Measurements from ENCODE around the gene TNNT2. TPM values are rescaled to one million over a fixed set of nuclear protein-coding genes. Genes with fewer than 3 reads are reported as not detected.

Gene TNNT2
- total RNA-seq, 2 experiments from 2014 or later, result not detected

DNA sequence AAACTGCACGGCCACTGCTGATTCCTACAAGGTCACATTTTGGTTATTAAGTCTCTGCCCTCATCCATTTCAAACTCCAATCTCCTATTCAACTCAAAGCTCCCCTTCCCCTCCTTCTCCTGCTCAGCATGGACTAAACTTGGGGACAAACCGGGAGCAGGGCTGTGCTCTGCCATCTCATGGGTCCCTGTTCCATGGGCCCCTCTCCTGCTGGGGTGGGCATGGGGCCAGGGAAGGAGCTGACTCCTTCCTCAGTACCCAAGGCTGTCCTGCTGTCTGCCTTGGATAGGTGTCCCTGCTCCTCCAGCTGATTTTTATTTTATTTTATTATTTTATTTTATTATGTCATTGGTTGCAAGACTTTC, 27.1 kb downstream of the TNNT2 start:
- intact Hi-C loops (cut with micrococcal nuclease), result no loop called here
- CTCF ChIA-PET, result interaction anchor here (1.2 kb wide), 2 partner anchors 17 to 97 kb away, joined by 3 read pairs; no protein-coding TSS in a partner anchor
- Mint-ChIP-seq H3K9me3 (no peaks in the 10 kb centered on the region), H3K27me3 (peaks cover 14% of the 10 kb centered on the region), H3K36me3 (no peaks in the 10 kb centered on the region), H3K4me3 (no peak overlapping the region), H3K4me1 (ENCODE audit: low read depth) (no peaks in the 10 kb centered on the region), H3K27ac (no peak overlapping the region)
- POLR2A ChIA-PET, result interaction anchor here (0.6 kb wide), 1 partner anchor 84 kb away, joined by 4 read pairs; no protein-coding TSS in a partner anchor
- DNase-seq, result no peak

DNA sequence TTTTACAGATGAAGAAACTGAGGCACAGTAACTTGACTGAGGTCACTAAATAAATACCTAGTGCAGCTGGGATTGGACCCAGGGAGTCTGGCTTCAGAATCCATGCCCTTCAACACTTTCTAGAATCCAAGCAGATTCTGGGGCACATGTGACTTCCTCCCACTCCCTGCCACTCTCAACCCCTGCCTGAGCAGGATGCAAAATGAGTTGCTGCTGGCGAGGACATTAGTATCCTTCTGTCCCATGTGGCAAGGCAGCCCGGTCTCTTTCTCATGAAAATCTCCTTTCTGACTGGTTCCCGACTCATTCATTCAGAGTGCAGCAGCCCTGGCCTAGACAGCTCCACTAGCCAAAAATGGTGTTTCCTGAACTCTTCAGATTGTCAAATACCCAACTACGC, 28.4 kb downstream of the TNNT2 start:
- intact Hi-C loops (cut with micrococcal nuclease), result no loop called here
- H3K9me3 Mint-ChIP-seq, result no peaks in the 10 kb centered on the region
- H3K4me3 Mint-ChIP-seq, result no peak overlapping the region
- H3K4me1 Mint-ChIP-seq (ENCODE audit: low read depth), result no peaks in the 10 kb centered on the region
- ChIA-PET CTCF (interaction anchor here (1.2 to 1.8 kb wide), 5 partner anchors 10 to 164 kb away, joined by 3 to 5 read pairs (median 4); no protein-coding TSS in a partner anchor), POLR2A (no interaction called here)
- peaks cover 13% of the 10 kb centered on the region for H3K27me3 Mint-ChIP-seq
- DNase-seq, result no peak
- no peaks in the 10 kb centered on the region for H3K36me3 Mint-ChIP-seq
- no peak overlapping the region for H3K27ac Mint-ChIP-seq

DNA sequence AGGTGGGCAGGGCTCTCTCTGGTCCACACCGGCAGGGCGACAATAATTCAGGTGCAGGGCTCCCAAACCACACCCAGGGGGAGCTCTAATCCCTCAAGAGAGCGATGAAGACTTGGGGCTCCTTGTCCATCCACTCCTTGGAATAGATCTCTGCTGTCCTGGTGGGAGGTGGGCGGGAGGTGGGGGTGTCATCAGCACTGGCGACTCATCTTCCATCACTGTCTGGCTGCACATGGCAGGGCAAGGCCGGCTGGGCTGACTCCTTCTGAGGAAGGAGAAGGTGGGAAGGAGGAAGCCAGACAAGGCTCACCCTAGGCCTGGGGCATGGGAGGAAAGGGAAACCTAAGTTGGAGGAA, 29.3 kb downstream of the TNNT2 start:
- H3K27ac Mint-ChIP-seq, result no peak overlapping the region
- POLR2A ChIA-PET, result no interaction called here
- intact Hi-C loops (cut with micrococcal nuclease), result no loop called here
- DNase-seq, result peak; percentile 49
- peaks cover 13% of the 10 kb centered on the region for H3K27me3 Mint-ChIP-seq
- CTCF ChIA-PET, result interaction anchor here (1.1 to 1.8 kb wide), 7 partner anchors 11 to 165 kb away, joined by 3 to 5 read pairs (median 4); no protein-coding TSS in a partner anchor
- no peak overlapping the region for H3K4me3 Mint-ChIP-seq
- H3K4me1 Mint-ChIP-seq (ENCODE audit: low read depth), result no peaks in the 10 kb centered on the region
- H3K36me3 Mint-ChIP-seq, result no peaks in the 10 kb centered on the region
- H3K9me3 Mint-ChIP-seq, result no peaks in the 10 kb centered on the region

- no peaks in the 10 kb centered on the region for H3K4me1 Mint-ChIP-seq (ENCODE audit: low read depth)
- no peaks in the 10 kb centered on the region for H3K36me3 Mint-ChIP-seq
- no peak overlapping the region for H3K27ac Mint-ChIP-seq
- no peak for DNase-seq
- H3K9me3 Mint-ChIP-seq, result no peaks in the 10 kb centered on the region
- no peak overlapping the region for H3K4me3 Mint-ChIP-seq
- ChIA-PET CTCF (interaction anchor here (1.1 to 1.8 kb wide), 9 partner anchors 13 to 166 kb away, joined by 3 to 5 read pairs (median 4); no protein-coding TSS in a partner anchor), POLR2A (no interaction called here)
- peaks cover 13% of the 10 kb centered on the region for H3K27me3 Mint-ChIP-seq
- intact Hi-C loops (cut with micrococcal nuclease), result no loop called here
Measured at GRCh38 chr1:201347498-201348210, 29.8 kb downstream of the TNNT2 start.

DNA sequence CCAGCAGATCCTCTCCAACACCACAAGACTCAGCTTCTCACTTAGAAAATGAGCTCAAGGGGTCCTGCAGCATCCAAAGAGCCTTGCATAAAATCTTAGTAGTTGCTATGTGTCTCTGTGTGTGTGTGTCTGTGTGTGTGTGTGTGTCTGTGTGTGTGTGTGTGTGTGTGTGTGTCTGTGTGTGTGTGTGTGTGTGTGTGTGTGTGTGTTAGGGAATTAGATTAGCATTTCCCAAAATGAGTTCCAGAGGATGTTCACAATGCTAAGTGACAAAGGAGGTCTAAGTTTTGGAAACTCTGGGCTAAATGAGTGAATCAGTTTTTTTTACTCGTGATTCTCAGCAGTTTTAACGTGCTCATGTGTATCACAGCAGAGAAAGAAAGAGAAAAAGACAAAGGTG, 30.5 kb downstream of the TNNT2 start:
- Mint-ChIP-seq H3K4me1 (ENCODE audit: low read depth) (no peaks in the 10 kb centered on the region), H3K4me3 (no peak overlapping the region), H3K36me3 (no peaks in the 10 kb centered on the region), H3K9me3 (no peaks in the 10 kb centered on the region), H3K27me3 (peaks cover 13% of the 10 kb centered on the region), H3K27ac (no peak overlapping the region)
- no peak for DNase-seq
- CTCF ChIA-PET, result interaction anchor here (1.1 to 1.7 kb wide), 4 partner anchors 13 to 93 kb away, joined by 3 to 5 read pairs (median 4); no protein-coding TSS in a partner anchor
- POLR2A ChIA-PET, result interaction anchor here (0.6 kb wide), 1 partner anchor 1025 kb away, joined by 3 read pairs; no protein-coding TSS in a partner anchor
- intact Hi-C loops (cut with micrococcal nuclease), result no loop called here

- H3K27ac Mint-ChIP-seq, result no peak overlapping the region
- ChIA-PET CTCF (interaction anchor here (1.1 to 1.3 kb wide), 3 partner anchors 14 to 92 kb away, joined by 3 to 5 read pairs (median 3); no protein-coding TSS in a partner anchor), POLR2A (interaction anchor here (0.6 kb wide), 1 partner anchor 1026 kb away, joined by 3 read pairs; no protein-coding TSS in a partner anchor)
- intact Hi-C loops (cut with micrococcal nuclease), result no loop called here
- no peak for DNase-seq
- H3K4me1 Mint-ChIP-seq (ENCODE audit: low read depth), result no peaks in the 10 kb centered on the region
- no peak overlapping the region for H3K4me3 Mint-ChIP-seq
- no peaks in the 10 kb centered on the region for H3K36me3 Mint-ChIP-seq
- H3K27me3 Mint-ChIP-seq, result peaks cover 13% of the 10 kb centered on the region
- H3K9me3 Mint-ChIP-seq, result peaks cover under 1% of the 10 kb centered on the region
Measured at GRCh38 chr1:201346337-201346939, 31.0 kb downstream of the TNNT2 start.

DNA sequence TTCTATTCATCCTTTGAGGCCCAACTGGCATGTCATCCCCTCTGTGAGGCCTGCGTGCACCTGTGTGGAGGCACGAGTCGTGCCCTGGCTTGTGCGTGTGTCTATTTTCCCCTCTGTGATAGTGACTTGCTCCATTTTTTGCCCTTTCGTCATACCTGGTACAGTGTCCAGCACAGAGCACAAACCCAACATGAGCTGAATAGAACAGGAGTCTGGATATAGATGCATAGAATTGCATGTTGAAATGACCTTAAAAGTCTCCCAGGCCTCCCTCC, 32.5 kb downstream of the TNNT2 start:
- Mint-ChIP-seq H3K36me3 (no peaks in the 10 kb centered on the region), H3K27me3 (peaks cover 11% of the 10 kb centered on the region), H3K4me1 (ENCODE audit: low read depth) (no peaks in the 10 kb centered on the region), H3K9me3 (peaks cover 6% of the 10 kb centered on the region), H3K27ac (no peak overlapping the region), H3K4me3 (no peak overlapping the region)
- DNase-seq, result no peak
- ChIA-PET CTCF (no interaction called here), POLR2A (no interaction called here)
- intact Hi-C loops (cut with micrococcal nuclease), result no loop called here

DNA sequence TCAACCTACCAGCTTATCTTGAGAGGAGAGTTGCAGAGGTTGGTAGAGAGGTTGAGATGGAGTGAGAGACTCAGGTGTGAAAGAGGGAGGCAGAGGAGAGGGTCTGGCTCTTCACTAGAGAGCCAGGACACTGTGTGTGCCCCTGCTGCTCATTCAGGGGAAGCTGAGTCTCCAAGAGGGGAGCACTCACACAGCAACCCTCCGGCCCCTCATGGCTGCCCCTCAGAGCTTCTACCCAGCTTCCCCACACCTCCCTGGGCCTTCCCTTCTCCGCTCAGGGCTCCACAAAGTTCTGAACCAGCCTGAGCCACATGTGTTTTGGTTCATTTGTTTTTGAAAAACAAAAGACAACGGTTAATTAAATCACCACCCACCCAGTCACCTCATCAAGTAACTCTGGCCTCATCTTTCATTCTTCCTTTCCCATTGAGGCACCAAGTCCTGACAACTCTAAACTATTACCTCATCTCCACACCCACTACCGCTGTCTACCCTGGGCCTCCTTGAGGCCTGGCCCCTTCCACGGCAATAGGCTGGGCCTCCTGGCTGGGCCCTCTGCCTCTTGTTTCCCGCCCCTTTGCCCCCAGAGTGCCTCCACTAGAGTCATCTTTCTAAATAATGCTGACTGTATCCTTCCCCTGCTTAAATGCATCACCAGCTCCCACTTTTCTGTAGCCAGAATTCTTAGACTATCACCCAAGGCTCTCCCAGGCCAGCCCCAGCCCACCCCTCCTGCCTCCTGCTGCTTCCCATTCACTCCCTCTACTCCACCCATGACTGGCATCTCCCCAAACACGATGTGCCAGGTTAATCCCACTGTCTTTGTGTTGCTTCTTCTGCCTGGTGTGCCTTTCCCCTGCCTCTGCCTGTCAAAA, 33.0 kb downstream of the TNNT2 start:
- intact Hi-C loops (cut with micrococcal nuclease), result no loop called here
- H3K4me1 Mint-ChIP-seq (ENCODE audit: low read depth), result no peaks in the 10 kb centered on the region

DNA sequence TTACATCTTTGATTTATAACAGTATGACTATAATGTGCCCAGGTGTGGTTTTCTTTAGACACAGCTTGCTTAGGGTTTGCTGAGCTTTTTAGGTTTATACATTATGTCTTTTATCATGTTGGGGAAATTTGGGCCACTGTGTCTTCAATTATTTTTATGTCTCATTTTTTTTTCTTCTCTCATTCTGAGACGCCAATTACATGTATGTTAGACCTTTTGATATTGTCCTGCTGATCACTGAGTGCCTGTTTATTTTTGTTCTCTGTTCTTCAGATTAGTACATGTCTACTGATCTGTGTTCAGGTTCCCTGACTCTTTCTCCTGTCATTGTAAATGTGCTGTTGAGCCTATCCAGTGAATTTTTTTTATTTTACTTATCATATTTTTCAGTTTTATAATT, 36.1 kb downstream of the TNNT2 start:
- ChIA-PET POLR2A (no interaction called here), CTCF (no interaction called here)
- intact Hi-C loops (cut with micrococcal nuclease), result no loop called here
- H3K36me3 Mint-ChIP-seq, result no peaks in the 10 kb centered on the region
- H3K4me3 Mint-ChIP-seq, result no peak overlapping the region
- H3K9me3 Mint-ChIP-seq, result peaks cover 6% of the 10 kb centered on the region
- no peaks in the 10 kb centered on the region for H3K4me1 Mint-ChIP-seq (ENCODE audit: low read depth)
- peaks cover 7% of the 10 kb centered on the region for H3K27me3 Mint-ChIP-seq
- no peak overlapping the region for H3K27ac Mint-ChIP-seq
- DNase-seq, result no peak

More for the DNA sequence above, 33.0 kb downstream of the TNNT2 start:
- CTCF ChIA-PET, result interaction anchor here (0.7 kb wide), 1 partner anchor 18 kb away, joined by 3 read pairs; no protein-coding TSS in a partner anchor
- no peak overlapping the region for H3K4me3 Mint-ChIP-seq
- peaks cover 11% of the 10 kb centered on the region for H3K27me3 Mint-ChIP-seq
- no peaks in the 10 kb centered on the region for H3K36me3 Mint-ChIP-seq
- POLR2A ChIA-PET, result no interaction called here
- H3K27ac Mint-ChIP-seq, result no peak overlapping the region
- DNase-seq, result no peak
- peaks cover 6% of the 10 kb centered on the region for H3K9me3 Mint-ChIP-seq

DNA sequence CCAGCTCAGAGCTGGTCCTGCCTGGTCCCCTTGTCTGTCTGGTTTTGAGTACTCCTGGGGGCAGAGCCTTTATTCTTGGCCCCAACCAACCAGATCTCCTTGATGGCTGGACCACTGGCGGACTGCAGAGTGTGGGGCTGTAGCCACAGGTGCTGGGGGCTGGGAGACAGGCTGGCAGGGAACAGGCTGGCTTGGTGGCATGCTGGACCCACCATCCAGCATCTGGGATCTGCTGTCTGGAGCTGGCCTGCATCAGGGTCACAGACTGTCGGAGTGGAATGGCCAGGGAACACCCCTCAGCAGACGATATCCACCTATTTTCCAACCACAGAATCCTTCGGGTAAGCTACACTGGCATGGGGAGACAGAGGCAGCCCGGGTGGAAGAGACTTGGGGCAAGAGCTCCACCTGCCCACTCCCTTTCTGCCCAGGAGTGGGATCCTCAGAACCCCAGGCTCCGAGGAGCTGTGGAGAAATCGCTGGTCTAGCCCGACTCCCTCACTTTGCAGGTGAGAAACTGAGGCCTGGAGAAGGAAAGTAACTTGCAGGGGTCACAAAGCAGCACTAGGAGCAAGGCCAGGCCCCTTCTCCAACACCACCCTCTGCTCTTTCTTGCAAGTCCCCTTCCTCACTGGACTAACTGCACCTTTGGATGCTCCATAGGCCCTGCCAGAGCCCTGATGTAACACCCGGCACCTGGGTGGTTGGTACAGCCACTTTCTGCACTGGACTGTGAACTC, 40.6 kb downstream of the TNNT2 start:
- DNase-seq, result no peak
- Mint-ChIP-seq H3K27me3 (peaks cover 4% of the 10 kb centered on the region), H3K4me3 (no peak overlapping the region), H3K27ac (no peak overlapping the region), H3K4me1 (ENCODE audit: low read depth) (no peaks in the 10 kb centered on the region), H3K9me3 (peaks cover 6% of the 10 kb centered on the region), H3K36me3 (no peaks in the 10 kb centered on the region)
- intact Hi-C loops (cut with micrococcal nuclease), result no loop called here
- ChIA-PET CTCF (no interaction called here), POLR2A (no interaction called here)

GRCh38 chr1:201335901-201336300, 41.6 kb downstream of the TNNT2 start:
- CTCF ChIA-PET, result no interaction called here

More at GRCh38 chr1:201335901-201336300, 41.6 kb downstream of the TNNT2 start:
- no peaks in the 10 kb centered on the region for H3K27me3 Mint-ChIP-seq
- H3K36me3 Mint-ChIP-seq, result no peaks in the 10 kb centered on the region
- no peak overlapping the region for H3K4me3 Mint-ChIP-seq
- DNase-seq, result no peak
- no peaks in the 10 kb centered on the region for H3K9me3 Mint-ChIP-seq
- intact Hi-C loops (cut with micrococcal nuclease), result no loop called here
- H3K4me1 Mint-ChIP-seq (ENCODE audit: low read depth), result no peaks in the 10 kb centered on the region
- POLR2A ChIA-PET, result no interaction called here
- H3K27ac Mint-ChIP-seq, result no peak overlapping the region
